WTC11 (cell line): Measurements from ENCODE around the gene AVL9. TPM values are rescaled to one million over a fixed set of nuclear protein-coding genes. Genes with fewer than 3 reads are reported as not detected.

ENCODE experiments used
- total RNA-seq: library from RNA; stranded (reverse); gene quantifications from 3 replicates; pipeline ENCODE4 v1.2.3, GENCODE V29; 2021

Gene AVL9
- total RNA-seq, 1 experiment from 2014 or later, result 55.6 TPM

Other genes starting within 250 kb of the AVL9 start
- 89.3 to 96.1 TPM (median 89.5 TPM) in 3 replicates for gene LSM5, start 5.1 kb upstream of the AVL9 start, total RNA-seq